ENCODE data around the gene ADAT3. TPM values are rescaled to one million over a fixed set of nuclear protein-coding genes. Genes with fewer than 3 reads are reported as not detected.

The ADAT3 gene
- polyA plus RNA-seq, 1 of the 3 experiments (the other 2 are of a cell fraction), result 2.8 TPM

GRCh38 chr19:1953037-1953436 lies 47.8 kb downstream of the ADAT3 start:
- H3F3A ChIP-seq (replicated peaks; ENCODE audit: insufficient read depth), result no peaks in the 10 kb centered on the region
- H3K4me3 ChIP-seq (ENCODE audit: low read depth in 2 of 2, low read length in 1 of 2), result no peak overlapping the region
- TF ChIP-seq JUND (IDR thresholded peaks at IDR 0.05) (no peak), NFIC (IDR thresholded peaks at IDR 0.05; ENCODE audit: borderline replicate concordance) (no peak), IRF3 (IDR thresholded peaks at IDR 0.05; ENCODE audit: low read depth, low read length) (no peak), RCOR1 (IDR thresholded peaks at IDR 0.05; ENCODE audit: low read length) (no peak), SIN3A (IDR thresholded peaks at IDR 0.05; ENCODE audit: borderline replicate concordance, low read depth, low read length) (no peak), ELF1 (IDR thresholded peaks at IDR 0.05) (no peak), REST (IDR thresholded peaks at IDR 0.05; ENCODE audit: low read depth, low read length) (no peak), CHD2 (IDR thresholded peaks at IDR 0.05; ENCODE audit: low read length, partially characterized antibody) (no peak), MXI1 (IDR thresholded peaks at IDR 0.05; ENCODE audit: low read depth, low read length) (no peak), NRF1 (IDR thresholded peaks at IDR 0.05; ENCODE audit: low read depth, low read length) (no peak), FOSL2 (IDR thresholded peaks at IDR 0.05; ENCODE audit: borderline replicate concordance, low read depth) (no peak), TCF12 (IDR thresholded peaks at IDR 0.05) (no peak), YY1 (IDR thresholded peaks at IDR 0.05; ENCODE audit: low read depth) (no peak), TEAD4 (IDR thresholded peaks at IDR 0.05; ENCODE audit: borderline replicate concordance, insufficient read depth) (no peak), TAF1 (IDR thresholded peaks at IDR 0.05; ENCODE audit: borderline replicate concordance, low read depth, low read length) (no peak), GATA2 (CRISPR knock-in tag; IDR thresholded peaks at IDR 0.05) (no peak), RFX5 (IDR thresholded peaks at IDR 0.05; ENCODE audit: low read length) (no peak)
- ChIA-PET POLR2A (no interaction called here), CTCF (interaction anchor here (1.4 to 1.5 kb wide), 3 partner anchors 10 to 117 kb away, joined by 3 to 6 read pairs (median 3); no protein-coding TSS in a partner anchor)
- H3K4me2 ChIP-seq, result no peak overlapping the region
- H3K9me2 ChIP-seq, result no peaks in the 10 kb centered on the region
- H3K36me3 ChIP-seq (replicated peaks in 1 of 2; ENCODE audit: control insufficient read depth in 1 of 2, insufficient read depth in 2 of 2, low read length in 1 of 2), result peaks cover 0 to 6% of the 10 kb centered on the region in 2 experiments
- 97% methylated on average over 8 of the region's 19 CpGs for WGBS (ENCODE audit: low lambda C conversion rate)
- DNase-seq, result no peak
- H3K4me1 ChIP-seq (ENCODE audit: control insufficient read depth in 1 of 2, insufficient read depth in 2 of 2, low read depth in 1 of 2, low read length in 1 of 2), result no peaks in the 10 kb centered on the region; a peak in 1 of 4 replicates
- H3K27ac ChIP-seq (ENCODE audit: low read depth in 2 of 2, low read length in 1 of 2), result no peak overlapping the region
- no peaks in the 10 kb centered on the region for H3K9me3 ChIP-seq
- H3K79me2 ChIP-seq (ENCODE audit: insufficient read depth), result peaks cover 98% of the 10 kb centered on the region
- H4K20me1 ChIP-seq (ENCODE audit: insufficient read depth), result peaks cover 78% of the 10 kb centered on the region
- H2AFZ ChIP-seq (ENCODE audit: low read depth), result no peak overlapping the region
- no peaks in the 10 kb centered on the region for H3K27me3 ChIP-seq (ENCODE audit: insufficient read depth)
- H3K9ac ChIP-seq, result no peak overlapping the region
